Neural cell (in vitro differentiated cells): ENCODE measurements around the gene EDIL3. TPM values are rescaled to one million over a fixed set of nuclear protein-coding genes. Genes with fewer than 3 reads are reported as not detected.

Experiments
- H2AFZ ChIP-seq: fragments of 200-600, 300-800 bp; sonication (generic), shearing (Covaris generic); 2 replicates; pipeline ENCODE4 v1.6.0; 2014; ENCODE audit warnings: low read depth, mild to moderate bottlenecking, antibody characterized with exemption, low read length, moderate library complexity
- H3F3A ChIP-seq: fragments of 200-600 bp; shearing (Covaris generic); 2 replicates; pipeline ENCODE4 v1.6.1; 2016; ENCODE audit warnings: mild to moderate bottlenecking, moderate library complexity, mixed read lengths, antibody characterized with exemption, low read length; ENCODE audit not compliant: insufficient read depth, poor library complexity, severe bottlenecking
- H3K27ac ChIP-seq: fragments of 200-600, 300-800 bp; sonication (generic), shearing (Covaris generic); 2 replicates; pipeline ENCODE4 v1.5.1; 2014; ENCODE audit warnings: mild to moderate bottlenecking, low read length, moderate library complexity
- H3K27me3 ChIP-seq: fragments of 300-800, 200-600 bp; sonication (generic), shearing (Covaris generic); 2 replicates; pipeline ENCODE4 v1.6.0; 2014; ENCODE audit warnings: mild to moderate bottlenecking, low read depth, low read length, moderate library complexity; ENCODE audit not compliant: insufficient read depth
- H3K36me3 ChIP-seq: fragments of 300-800, 200-600 bp; sonication (generic), shearing (Covaris generic); 2 replicates; pipeline ENCODE4 v1.5.1; 2014; ENCODE audit warnings: mild to moderate bottlenecking, antibody characterized with exemption, low read length, moderate library complexity; ENCODE audit not compliant: insufficient read depth
- H3K4me2 ChIP-seq: fragments of 300-800, 200-600 bp; sonication (generic), shearing (Covaris generic); 2 replicates; pipeline ENCODE4 v1.6.0; 2014; ENCODE audit warnings: mild to moderate bottlenecking, low read length
- H3K4me3 ChIP-seq: fragments of 300-800, 200-600 bp; sonication (generic), shearing (Covaris generic); 2 replicates; pipeline ENCODE4 v1.5.1; 2014; ENCODE audit warnings: mild to moderate bottlenecking, low read length, moderate library complexity
- H3K79me2 ChIP-seq: fragments of 200-600 bp; shearing (Covaris generic); replicated peaks from 2 replicates; pipeline ENCODE4 v1.6.0; 2014; ENCODE audit warnings: mild to moderate bottlenecking, low read length, moderate library complexity; ENCODE audit not compliant: insufficient read depth
- H3K9ac ChIP-seq: fragments of 300-800, 200-600 bp; sonication (generic), shearing (Covaris generic); 2 replicates; pipeline ENCODE4 v1.6.1; 2016; ENCODE audit warnings: mild to moderate bottlenecking, low read length, mixed read lengths
- H3K9me2 ChIP-seq: fragments of 200-600 bp; shearing (Covaris generic); 2 replicates; pipeline ENCODE4 v1.6.1; 2016; ENCODE audit warnings: mild to moderate bottlenecking, low read length, mixed read lengths; ENCODE audit not compliant: insufficient read depth
- H3K9me3 ChIP-seq: fragments of 200-600, 300-800 bp; sonication (generic), shearing (Covaris generic); 2 replicates; pipeline ENCODE4 v1.6.1; 2016; ENCODE audit warnings: mild to moderate bottlenecking, mixed run types, low read length, moderate library complexity, mixed read lengths
- H4K20me1 ChIP-seq: fragments of 200-600 bp; shearing (Covaris generic); 2 replicates; pipeline ENCODE4 v1.6.1; 2016; ENCODE audit warnings: mild to moderate bottlenecking, mixed run types; ENCODE audit not compliant: insufficient read depth
- CTCF ChIP-seq: fragments of 450-650 bp; IDR thresholded peaks from 2 replicates; pipeline ENCODE4 v1.5.1; 2014; ENCODE audit warnings: antibody characterized with exemption, mild to moderate bottlenecking, moderate library complexity; ENCODE audit not compliant: poor library complexity, severe bottlenecking
- EP300 ChIP-seq: fragments of 450-650 bp; conservative IDR thresholded peaks from 2 replicates; pipeline ENCODE4 v1.6.1; 2014; ENCODE audit warnings: antibody characterized with exemption, mild to moderate bottlenecking, moderate library complexity; ENCODE audit not compliant: poor library complexity, severe bottlenecking
- EZH2 ChIP-seq: fragments of 200-600, 300-800 bp; shearing (Covaris generic), sonication (generic); IDR thresholded peaks from 2 replicates; pipeline ENCODE4 v1.6.1; 2014; ENCODE audit warnings: antibody characterized with exemption, low read length, borderline replicate concordance, mild to moderate bottlenecking; ENCODE audit not compliant: insufficient read depth, poor library complexity, severe bottlenecking
- MXI1 ChIP-seq: fragments of 450-650 bp; conservative IDR thresholded peaks from 2 replicates; pipeline ENCODE4 v1.6.1; 2014; ENCODE audit warnings: antibody characterized with exemption, mild to moderate bottlenecking; ENCODE audit not compliant: poor library complexity, severe bottlenecking
- POLR2AphosphoS5 ChIP-seq: IDR thresholded peaks from 2 replicates; pipeline ENCODE4 v1.6.1; 2012
- RAD21 ChIP-seq: fragments of 450-650 bp; conservative IDR thresholded peaks from 2 replicates; pipeline ENCODE4 v1.6.1; 2014; ENCODE audit warnings: antibody characterized with exemption, mild to moderate bottlenecking, moderate library complexity
- REST ChIP-seq: IDR thresholded peaks from 2 replicates; pipeline ENCODE4 v1.6.1; 2012; ENCODE audit warnings: borderline replicate concordance
- SMC3 ChIP-seq: fragments of 450-650 bp; conservative IDR thresholded peaks from 2 replicates; pipeline ENCODE4 v1.6.1; 2014; ENCODE audit warnings: antibody characterized with exemption, mild to moderate bottlenecking, moderate library complexity; ENCODE audit not compliant: poor library complexity
- TAF1 ChIP-seq: IDR thresholded peaks from 2 replicates; pipeline ENCODE4 v1.6.1; 2012; ENCODE audit warnings: low read depth
- polyA plus RNA-seq: library from polyadenylated mRNA; depleted of rRNA; stranded (reverse); fragments of >200 nt; gene quantifications from 2 replicates; pipeline ENCODE4 v1.2.3, GENCODE V29; 2014

The EDIL3 gene
- polyA plus RNA-seq, 1 donor from 2014 or later, result 6.1 TPM

DNA sequence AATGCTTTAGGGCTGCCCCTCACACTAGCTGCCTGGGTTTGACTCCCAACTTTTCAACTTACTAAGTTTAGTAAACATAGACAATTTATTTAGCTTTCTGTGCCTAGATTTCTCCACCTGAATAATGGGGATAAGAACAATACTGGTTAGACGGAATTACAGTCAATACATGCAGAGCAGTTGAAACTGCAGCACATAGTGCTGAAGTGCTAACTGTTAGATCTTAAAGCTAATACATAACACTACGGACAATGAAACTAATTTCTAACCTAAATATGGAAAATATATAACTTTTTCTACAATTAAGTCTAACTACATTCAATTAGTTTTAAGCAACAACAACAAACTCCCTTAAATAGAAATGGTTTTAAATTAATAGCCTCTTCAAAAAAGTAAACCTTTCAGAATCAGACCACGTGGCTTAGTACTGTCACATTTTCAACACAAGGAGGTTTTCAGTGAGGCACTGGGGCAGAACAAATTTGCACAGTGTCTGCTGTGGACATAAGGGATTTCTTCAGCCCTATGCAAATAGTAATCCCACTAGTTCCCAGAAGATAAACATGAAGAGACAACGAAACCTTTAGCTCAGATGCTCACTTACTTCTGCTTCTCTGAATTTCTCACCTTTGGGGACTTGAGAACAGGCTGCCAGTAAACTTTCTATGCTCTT is 293.4 kb downstream of the EDIL3 start:
- no peaks in the 10 kb centered on the region for H3K79me2 ChIP-seq
- TF ChIP-seq MXI1 (no peak), EZH2 (no peak), REST (no peak), CTCF (no peak), RAD21 (no peak), POLR2AphosphoS5 (no peak), EP300 (no peak), SMC3 (no peak), TAF1 (no peak)
- no peaks in the 10 kb centered on the region for H3F3A ChIP-seq
- H4K20me1 ChIP-seq, result no peaks in the 10 kb centered on the region
- H3K27ac ChIP-seq, result no peak overlapping the region
- no peaks in the 10 kb centered on the region for H3K9me2 ChIP-seq
- H3K4me2 ChIP-seq, result no peak overlapping the region
- H3K9ac ChIP-seq, result no peak overlapping the region
- H3K9me3 ChIP-seq, result peaks cover 5% of the 10 kb centered on the region
- no peak overlapping the region for H2AFZ ChIP-seq
- no peak overlapping the region for H3K4me3 ChIP-seq
- H3K27me3 ChIP-seq, result no peaks in the 10 kb centered on the region
- H3K36me3 ChIP-seq, result no peaks in the 10 kb centered on the region

DNA sequence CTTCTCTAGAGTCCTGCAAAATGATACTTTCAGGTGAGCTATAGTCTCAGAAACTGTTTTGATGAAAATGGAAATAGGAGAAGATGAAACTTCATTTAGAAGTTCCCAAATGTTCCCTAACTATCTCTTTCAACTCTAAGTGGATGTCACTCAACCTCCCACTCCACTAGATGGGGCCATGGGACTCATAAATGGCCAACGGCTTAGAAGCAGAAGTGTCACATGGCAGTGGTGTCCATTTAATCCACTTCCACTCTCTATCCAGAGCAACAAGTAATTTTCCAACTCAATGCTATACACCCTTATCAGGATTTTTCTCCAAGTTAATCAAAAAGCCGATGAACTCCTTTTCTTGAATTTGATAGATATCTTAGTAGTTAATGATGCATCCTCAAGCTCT is 295.7 kb downstream of the EDIL3 start:
- H3K9me2 ChIP-seq, result no peaks in the 10 kb centered on the region
- H3K4me2 ChIP-seq, result no peak overlapping the region
- H3F3A ChIP-seq, result no peaks in the 10 kb centered on the region
- no peaks in the 10 kb centered on the region for H3K9me3 ChIP-seq
- TF ChIP-seq POLR2AphosphoS5 (no peak), MXI1 (no peak), SMC3 (no peak), EZH2 (no peak), RAD21 (no peak), CTCF (no peak), REST (no peak), EP300 (no peak), TAF1 (no peak)
- no peaks in the 10 kb centered on the region for H3K79me2 ChIP-seq
- H3K27ac ChIP-seq, result no peak overlapping the region
- no peak overlapping the region for H3K9ac ChIP-seq
- H4K20me1 ChIP-seq, result no peaks in the 10 kb centered on the region
- H2AFZ ChIP-seq, result no peak overlapping the region
- H3K27me3 ChIP-seq, result no peaks in the 10 kb centered on the region
- H3K4me3 ChIP-seq, result no peak overlapping the region
- no peaks in the 10 kb centered on the region for H3K36me3 ChIP-seq
